Measurements from ENCODE around the gene GLIS1. TPM values are rescaled to one million over a fixed set of nuclear protein-coding genes. Genes with fewer than 3 reads are reported as not detected.

GLIS1 gene
- total RNA-seq, 1 experiment from 2014 or later, result 1.4 TPM

DNA sequence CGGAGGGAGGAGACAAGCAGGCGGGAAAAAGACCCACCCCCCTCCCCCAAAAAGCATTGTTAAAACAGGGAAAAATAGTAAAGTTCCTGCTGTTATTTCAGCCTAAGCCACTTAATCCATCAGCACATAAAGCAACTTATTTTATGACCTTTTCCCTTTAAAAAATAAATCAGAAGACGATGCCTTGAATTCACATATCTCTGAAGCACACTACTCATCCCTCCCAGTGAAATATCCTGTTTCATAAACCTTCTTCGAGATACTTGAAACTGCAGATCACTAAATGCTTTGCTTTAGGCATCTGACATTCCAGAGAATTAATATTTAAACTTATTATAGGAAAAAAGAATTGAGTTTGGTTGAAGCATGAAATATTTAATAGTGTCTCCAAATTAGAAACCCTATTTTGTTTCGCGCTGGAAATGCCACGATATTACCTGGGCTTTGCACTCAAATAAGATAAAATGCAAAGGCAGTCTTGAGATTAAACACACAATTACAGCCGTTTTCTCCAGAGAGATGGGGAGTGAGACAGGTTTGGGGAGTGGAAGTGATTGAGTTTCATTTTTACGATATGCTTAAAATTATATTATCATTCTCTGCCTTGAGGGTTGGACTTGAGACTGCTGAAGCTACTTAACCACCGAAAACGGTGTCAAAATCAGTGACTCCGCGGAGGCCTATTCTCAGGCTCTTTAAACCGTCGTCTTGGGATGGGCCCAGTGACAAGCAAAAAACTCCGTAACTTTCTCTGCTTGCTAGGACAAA is 9.3 kb downstream of the GLIS1 start:
- no peak for DNase-seq

DNA sequence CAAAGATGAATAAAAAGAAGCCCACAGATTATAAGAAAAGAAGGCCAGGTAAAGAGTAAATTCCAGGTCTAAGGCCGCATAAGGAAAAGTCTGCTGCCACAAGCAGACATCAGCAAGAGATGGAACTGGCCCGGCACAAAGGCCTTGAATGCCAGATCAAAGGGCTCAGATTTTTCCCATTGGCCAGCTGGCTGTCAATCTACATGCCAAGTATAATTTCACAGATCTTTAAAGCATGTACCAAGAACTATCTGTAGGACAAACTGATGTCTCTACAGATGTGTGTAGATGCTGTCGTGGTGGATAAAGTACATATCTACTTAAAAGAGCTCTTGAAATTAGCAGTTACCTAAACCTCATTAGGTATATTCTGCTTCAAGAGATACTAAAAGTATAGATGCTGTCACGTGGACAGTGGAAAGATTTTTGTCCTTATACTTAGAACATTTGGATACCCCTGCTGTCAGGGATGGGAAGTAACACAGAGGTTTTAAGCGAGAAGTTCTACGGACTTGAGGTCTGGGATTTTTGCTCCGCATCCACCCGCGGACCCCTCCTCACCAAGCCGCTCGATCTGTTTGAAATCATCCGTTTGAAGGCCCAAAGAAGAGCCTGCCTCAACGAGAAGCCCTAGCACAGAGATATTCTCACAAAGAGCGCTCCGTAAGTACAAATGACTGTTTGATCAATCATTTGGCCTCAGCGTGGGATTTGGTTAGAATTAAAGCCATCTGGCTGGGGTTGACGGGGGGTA is 10.1 kb downstream of the GLIS1 start:
- Histone ChIP-seq H3K36me3 (no peaks in the 10 kb centered on the region), H3K9me3 (no peaks in the 10 kb centered on the region), H3K27me3 (no peaks in the 10 kb centered on the region), H3K4me3 (no peak overlapping the region)
- no peak for DNase-seq

More for the DNA sequence above, 9.3 kb downstream of the GLIS1 start:
- no peaks in the 10 kb centered on the region for H3K36me3 ChIP-seq
- H3K27me3 ChIP-seq, result no peaks in the 10 kb centered on the region
- no peak overlapping the region for H3K4me3 ChIP-seq
- H3K9me3 ChIP-seq, result no peaks in the 10 kb centered on the region

- Histone ChIP-seq H3K4me3 (no peak overlapping the region), H3K27me3 (no peaks in the 10 kb centered on the region), H3K36me3 (no peaks in the 10 kb centered on the region), H3K9me3 (no peaks in the 10 kb centered on the region)
- no peak for DNase-seq
Observed at GRCh38 chr1:53728196-53728595, 10.8 kb downstream of the GLIS1 start.

DNA sequence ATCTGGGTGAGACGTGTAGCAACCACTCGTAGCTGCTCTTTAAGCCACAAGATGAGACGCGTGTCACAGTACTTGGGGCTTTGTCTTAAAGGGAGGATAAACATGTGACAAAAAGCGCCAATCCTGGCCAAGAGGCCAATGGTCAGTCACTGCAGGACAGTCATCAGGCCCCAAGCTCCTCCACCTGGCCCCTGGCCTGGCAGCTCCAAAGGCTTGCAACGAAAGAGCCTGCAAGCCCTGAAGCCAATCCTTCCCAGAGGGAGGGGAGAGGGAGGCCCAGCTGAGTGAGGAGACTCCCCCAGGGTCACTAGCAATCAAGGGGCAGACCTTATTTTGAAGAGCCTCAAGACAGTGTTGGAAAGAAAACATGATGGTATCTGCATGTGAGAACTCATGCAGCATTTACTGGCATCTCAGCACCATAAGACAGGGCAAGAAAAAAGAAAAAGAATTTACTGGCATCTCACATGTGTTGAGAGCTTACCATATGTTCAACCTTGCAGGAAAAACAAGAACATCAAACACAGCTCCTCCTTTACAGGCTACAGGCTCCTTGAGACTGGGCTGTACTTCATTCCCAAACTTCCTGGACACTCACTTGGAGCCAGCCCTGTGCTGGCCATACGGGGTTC is 11.4 kb downstream of the GLIS1 start:
- Histone ChIP-seq H3K27me3 (no peaks in the 10 kb centered on the region), H3K4me3 (no peak overlapping the region), H3K9me3 (no peaks in the 10 kb centered on the region), H3K36me3 (no peaks in the 10 kb centered on the region)
- no peak for DNase-seq

- no peaks in the 10 kb centered on the region for H3K36me3 ChIP-seq
Observed at GRCh38 chr1:53726009-53726600, 12.9 kb downstream of the GLIS1 start.

DNA sequence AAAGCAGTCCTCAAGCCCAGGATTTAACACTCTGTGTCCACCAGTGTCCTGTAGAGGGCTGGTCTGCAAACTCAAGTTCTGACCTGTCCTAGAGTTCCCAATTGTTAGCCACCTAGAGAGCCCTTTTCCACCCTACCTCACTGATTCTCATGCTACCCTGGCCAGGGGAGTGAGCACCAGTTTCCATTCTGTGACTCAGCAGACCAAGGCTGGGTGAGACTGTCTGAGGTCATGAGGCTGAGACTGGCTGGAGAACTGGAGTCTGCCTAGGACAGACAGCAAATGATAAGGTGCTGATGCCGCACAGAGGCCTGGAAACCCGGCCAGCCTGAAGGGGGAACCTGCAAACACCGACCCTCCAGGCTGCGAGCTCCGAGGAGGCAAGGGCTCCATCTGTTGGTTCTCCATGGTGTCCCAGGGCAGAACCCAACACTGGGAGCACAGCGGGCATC is 13.7 kb downstream of the GLIS1 start:
- Histone ChIP-seq H3K4me3 (no peak overlapping the region), H3K27me3 (no peaks in the 10 kb centered on the region), H3K36me3 (no peaks in the 10 kb centered on the region), H3K9me3 (no peaks in the 10 kb centered on the region)
- no peak for DNase-seq

More at GRCh38 chr1:53726009-53726600, 12.9 kb downstream of the GLIS1 start:
- no peak for DNase-seq
- Histone ChIP-seq H3K27me3 (no peaks in the 10 kb centered on the region), H3K4me3 (no peak overlapping the region), H3K9me3 (no peaks in the 10 kb centered on the region)

GRCh38 chr1:53722025-53722424 is 16.9 kb downstream of the GLIS1 start:
- Histone ChIP-seq H3K9me3 (no peaks in the 10 kb centered on the region), H3K27me3 (no peaks in the 10 kb centered on the region), H3K36me3 (no peaks in the 10 kb centered on the region), H3K4me3 (no peak overlapping the region)
- DNase-seq, result no peak

- no peak for DNase-seq
- no peak overlapping the region for H3K4me3 ChIP-seq
- H3K9me3 ChIP-seq, result no peaks in the 10 kb centered on the region
- no peaks in the 10 kb centered on the region for H3K27me3 ChIP-seq
- H3K36me3 ChIP-seq, result no peaks in the 10 kb centered on the region
Observed at GRCh38 chr1:53721088-53721487, 17.9 kb downstream of the GLIS1 start.

- Histone ChIP-seq H3K27me3 (no peaks in the 10 kb centered on the region), H3K9me3 (no peaks in the 10 kb centered on the region), H3K4me3 (no peak overlapping the region), H3K36me3 (no peaks in the 10 kb centered on the region)
- DNase-seq, result no peak
Observed at GRCh38 chr1:53719469-53719868, 19.5 kb downstream of the GLIS1 start.

- H3K9me3 ChIP-seq, result no peaks in the 10 kb centered on the region
- H3K36me3 ChIP-seq, result no peaks in the 10 kb centered on the region
- H3K4me3 ChIP-seq, result no peak overlapping the region
- DNase-seq, result no peak
- no peaks in the 10 kb centered on the region for H3K27me3 ChIP-seq
Observed at GRCh38 chr1:53718443-53718842, 20.5 kb downstream of the GLIS1 start.

GRCh38 chr1:53717025-53717804 is 21.7 kb downstream of the GLIS1 start:
- no peak overlapping the region for H3K4me3 ChIP-seq
- no peak for DNase-seq
- no peaks in the 10 kb centered on the region for H3K36me3 ChIP-seq
- H3K9me3 ChIP-seq, result no peaks in the 10 kb centered on the region
- no peaks in the 10 kb centered on the region for H3K27me3 ChIP-seq

- no peaks in the 10 kb centered on the region for H3K27me3 ChIP-seq
- no peaks in the 10 kb centered on the region for H3K9me3 ChIP-seq
- H3K36me3 ChIP-seq, result no peaks in the 10 kb centered on the region
- no peak overlapping the region for H3K4me3 ChIP-seq
- no peak for DNase-seq
Observed at GRCh38 chr1:53716150-53716549, 22.8 kb downstream of the GLIS1 start.

DNA sequence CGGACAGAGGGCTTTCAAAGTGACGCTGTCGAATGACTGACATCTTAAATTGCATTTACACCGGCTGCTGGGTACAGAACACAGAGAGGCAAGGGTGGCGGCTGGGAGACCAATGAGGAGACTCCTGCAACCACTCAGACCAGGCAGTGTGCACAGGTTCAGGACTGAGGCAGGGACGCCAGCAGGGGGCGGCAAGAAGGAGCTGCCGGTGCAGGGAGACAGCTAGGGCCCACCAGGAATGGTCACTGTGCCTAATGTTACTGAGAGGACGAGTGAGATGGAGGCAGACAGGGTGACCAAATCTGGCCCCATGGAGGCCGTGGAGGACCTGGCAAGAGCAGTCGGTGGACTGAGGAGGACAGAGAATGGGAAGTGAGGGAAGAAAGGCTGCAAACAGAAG is 23.5 kb downstream of the GLIS1 start:
- no peaks in the 10 kb centered on the region for H3K27me3 ChIP-seq
- no peak overlapping the region for H3K4me3 ChIP-seq
- H3K36me3 ChIP-seq, result no peaks in the 10 kb centered on the region
- peak; percentile 25 for DNase-seq
- no peaks in the 10 kb centered on the region for H3K9me3 ChIP-seq

- H3K9me3 ChIP-seq, result no peaks in the 10 kb centered on the region
- H3K27me3 ChIP-seq, result no peaks in the 10 kb centered on the region
- no peak for DNase-seq
- no peaks in the 10 kb centered on the region for H3K36me3 ChIP-seq
- H3K4me3 ChIP-seq, result no peak overlapping the region
Observed at GRCh38 chr1:53712276-53712675, 26.7 kb downstream of the GLIS1 start.

DNA sequence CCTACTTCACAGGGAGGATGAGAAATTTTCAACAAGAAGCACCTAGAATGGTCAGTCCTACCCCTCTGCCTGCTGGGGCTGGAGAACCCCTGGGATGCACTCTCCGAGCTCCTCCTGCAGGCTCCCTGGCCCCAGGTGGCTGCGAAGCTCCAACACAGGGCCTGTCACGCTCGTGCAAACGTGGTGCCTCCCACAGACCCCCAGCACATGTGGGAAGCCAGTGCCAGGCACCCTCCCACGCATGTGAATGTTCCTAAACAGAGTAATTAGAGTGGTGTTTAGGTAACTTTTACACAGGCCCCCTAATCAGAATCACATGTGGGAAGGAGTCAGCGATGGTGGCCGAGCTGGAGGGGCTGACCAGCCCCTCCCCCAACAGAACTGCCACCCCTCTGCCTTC is 28.4 kb downstream of the GLIS1 start:
- Histone ChIP-seq H3K9me3 (no peaks in the 10 kb centered on the region), H3K4me3 (no peak overlapping the region)
- no peak for DNase-seq

GRCh38 chr1:53708687-53709086 is 30.3 kb downstream of the GLIS1 start:
- Histone ChIP-seq H3K36me3 (no peaks in the 10 kb centered on the region), H3K27me3 (no peaks in the 10 kb centered on the region), H3K4me3 (no peak overlapping the region), H3K9me3 (no peaks in the 10 kb centered on the region)
- no peak for DNase-seq

More for the DNA sequence above, 28.4 kb downstream of the GLIS1 start:
- no peaks in the 10 kb centered on the region for H3K27me3 ChIP-seq
- H3K36me3 ChIP-seq, result no peaks in the 10 kb centered on the region
